PC-3 (cell line): Measurements from ENCODE around the gene UTP20. TPM values are rescaled to one million over a fixed set of nuclear protein-coding genes. Genes with fewer than 3 reads are reported as not detected.

Source experiments
- ATAC-seq: fragments of 200-7000 bp; cut with Tn5 transposase; 2 replicates; pipeline ENCODE4 v1.9.1; 2020; ENCODE audit warnings: mild to moderate bottlenecking, moderate library complexity
- BruUV-seq: library from RNA; stranded (reverse); fragments of 400-500 nt; replicated peaks from 2 replicates; lab custom pipeline; 2021; lab: Mats Ljungman, UMichigan
- CTCF ChIA-PET: fragments of 300-600 bp; sonication (Branson Sonifier 250); formaldehyde crosslinking; loops from one replicate; lab custom pipeline; 2022; ENCODE audit warnings: antibody characterized with exemption; lab: Charles Lee
- POLR2A ChIA-PET: fragments of 300-600 bp; sonication (Branson Sonifier 250); formaldehyde crosslinking; loops from one replicate; lab custom pipeline; 2022; ENCODE audit warnings: antibody characterized with exemption; ENCODE audit not compliant: unreplicated experiment; lab: Charles Lee
- DNase-seq: peaks from one replicate; pipeline ENCODE4 v3.0.0-alpha.2; 2015
- H2AFZ ChIP-seq: fragments of 300-600 bp; sonication (generic); 2 replicates; pipeline ENCODE4 v1.6.0; 2016; ENCODE audit warnings: antibody characterized with exemption, low read length
- H3F3A ChIP-seq: fragments of 300-600 bp; sonication (generic); one replicate; pipeline ENCODE4 v1.6.0; 2017; ENCODE audit warnings: antibody characterized with exemption, low read length, control low read depth, mild to moderate bottlenecking; ENCODE audit not compliant: unreplicated experiment
- H3K27ac ChIP-seq: fragments of 300-600 bp; sonication (generic); 2 replicates; pipeline ENCODE4 v1.5.1; 2016; ENCODE audit warnings: mild to moderate bottlenecking, low read length
- H3K27me3 ChIP-seq: fragments of 300-600 bp; sonication (generic); 2 replicates; pipeline ENCODE4 v1.6.1; 2016; ENCODE audit warnings: low read length, mixed read lengths
- H3K36me3 ChIP-seq: fragments of 300-600 bp; sonication (generic); 2 replicates; pipeline ENCODE4 v1.6.1; 2016; ENCODE audit warnings: low read depth, mixed run types, low read length, mixed read lengths
- H3K4me1 ChIP-seq: fragments of 300-600 bp; sonication (generic); 2 replicates; pipeline ENCODE4 v1.5.1; 2016; ENCODE audit warnings: low read length; ENCODE audit not compliant: insufficient read depth
- H3K4me2 ChIP-seq: fragments of 300-600 bp; sonication (generic); 2 replicates; pipeline ENCODE4 v1.6.0; 2016; ENCODE audit warnings: low read length
- H3K4me3 ChIP-seq: fragments of 300-600 bp; sonication (generic); 2 replicates; pipeline ENCODE4 v1.5.1; 2016; ENCODE audit warnings: mild to moderate bottlenecking, low read length, mixed read lengths
- H3K79me2 ChIP-seq: fragments of 300-600 bp; sonication (generic); 2 replicates; pipeline ENCODE4 v1.6.1; 2017; ENCODE audit warnings: low read length, mixed read lengths
- H3K9ac ChIP-seq: fragments of 300-600 bp; sonication (generic); 2 replicates; pipeline ENCODE4 v1.6.0; 2016; ENCODE audit warnings: mild to moderate bottlenecking, low read length
- H3K9me2 ChIP-seq: fragments of 300-600 bp; sonication (generic); replicated peaks from 2 replicates; pipeline ENCODE4 v1.6.1; 2016; ENCODE audit warnings: mixed run types, low read length, mixed read lengths
- H3K9me3 ChIP-seq: fragments of 300-600 bp; sonication (generic); 2 replicates; pipeline ENCODE4 v1.6.1; 2016; ENCODE audit warnings: low read length, mixed read lengths
- H4K20me1 ChIP-seq: fragments of 300-600 bp; sonication (generic); 2 replicates; pipeline ENCODE4 v1.6.1; 2016; ENCODE audit warnings: low read length, mixed read lengths
- CTCF ChIP-seq: fragments of 300-600 bp; sonication (generic); conservative IDR thresholded peaks from 2 replicates; pipeline ENCODE4 v1.5.1; 2017; ENCODE audit warnings: antibody characterized with exemption, low read depth, mild to moderate bottlenecking, low read length
- EZH2 ChIP-seq: fragments of 300-600 bp; sonication (generic); IDR thresholded peaks from one replicate; pipeline ENCODE4 v1.6.1; 2017; ENCODE audit warnings: antibody characterized with exemption, mild to moderate bottlenecking, low read length; ENCODE audit not compliant: unreplicated experiment
- EZH2phosphoT487 ChIP-seq: fragments of 300-600 bp; sonication (generic); IDR thresholded peaks from 2 replicates; pipeline ENCODE4 v1.6.1; 2018; ENCODE audit warnings: mild to moderate bottlenecking, antibody characterized with exemption, low read length, borderline replicate concordance
- intact Hi-C: fragments of 100-400 bp; cut with micrococcal nuclease; formaldehyde crosslinking; loops from 2 replicates; pipeline ENCODE4 v1.9.0; 2023
- total RNA-seq: library from RNA; depleted of rRNA; stranded (reverse); fragments of >200 nt; gene quantifications from 2 replicates; pipeline ENCODE4 v1.2.3, GENCODE V29; 2014

Gene UTP20
- total RNA-seq, 1 experiment from 2014 or later = 31.3 TPM

DNA sequence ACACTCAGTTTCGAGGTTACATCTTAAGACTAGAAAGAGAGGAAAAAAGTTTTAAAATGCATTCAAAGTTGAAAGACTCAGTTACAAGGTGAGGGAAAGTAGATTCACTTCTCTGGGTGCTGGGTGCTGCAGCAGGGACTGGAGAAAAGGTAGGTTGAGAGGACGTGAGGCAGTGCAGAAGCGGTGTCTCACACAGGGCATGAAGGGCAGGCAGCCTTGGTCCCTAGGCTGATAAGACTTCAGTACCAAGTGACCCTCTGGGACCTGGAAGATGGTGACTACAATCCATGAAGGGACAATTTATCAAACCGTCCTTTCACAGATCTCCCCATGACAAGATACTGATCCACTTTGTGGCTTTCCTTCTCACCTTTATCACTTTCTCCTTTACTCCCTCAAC lies 22.5 kb upstream of the UTP20 start:
- BruUV-seq = no TSS peak
- Histone ChIP-seq H3F3A (no peaks in the 10 kb centered on the region), H4K20me1 (no peaks in the 10 kb centered on the region), H2AFZ (no peak overlapping the region), H3K36me3 (no peaks in the 10 kb centered on the region), H3K9me2 (no peaks in the 10 kb centered on the region), H3K4me1 (no peaks in the 10 kb centered on the region), H3K79me2 (no peaks in the 10 kb centered on the region), H3K9ac (no peak overlapping the region), H3K27me3 (peaks cover 25% of the 10 kb centered on the region; the same call in 1 of the 2 replicates), H3K4me3 (no peak overlapping the region), H3K9me3 (no peaks in the 10 kb centered on the region), H3K4me2 (no peak overlapping the region), H3K27ac (no peak overlapping the region)
- ChIA-PET POLR2A (no interaction called here), CTCF (no interaction called here)
- intact Hi-C loops = no loop called here
- DNase-seq = no peak
- TF ChIP-seq CTCF = no peak
- no peak for TF ChIP-seq EZH2
- TF ChIP-seq EZH2phosphoT487 = no peak
- no peak for ATAC-seq

- ATAC-seq (no peak), DNase-seq (no peak)
- ChIA-PET POLR2A (no interaction called here), CTCF (no interaction called here)
- Histone ChIP-seq H3K4me1 (no peaks in the 10 kb centered on the region), H3K79me2 (no peaks in the 10 kb centered on the region), H3K9me3 (no peaks in the 10 kb centered on the region), H3K4me3 (no peak overlapping the region), H4K20me1 (no peaks in the 10 kb centered on the region), H3K9me2 (no peaks in the 10 kb centered on the region), H2AFZ (no peak overlapping the region), H3F3A (no peaks in the 10 kb centered on the region), H3K27me3 (peaks cover 14% of the 10 kb centered on the region), H3K27ac (no peak overlapping the region), H3K36me3 (no peaks in the 10 kb centered on the region), H3K9ac (no peak overlapping the region), H3K4me2 (no peak overlapping the region)
- intact Hi-C loops = no loop called here
- TF ChIP-seq EZH2phosphoT487 = no peak
- TF ChIP-seq EZH2 = no peak
- no peak for TF ChIP-seq CTCF
- BruUV-seq = no TSS peak
Observed at GRCh38 chr12:101267111-101267510, 12.8 kb upstream of the UTP20 start.

GRCh38 chr12:101276433-101276832 lies 3.5 kb upstream of the UTP20 start:
- ATAC-seq (no peak), DNase-seq (no peak)
- Histone ChIP-seq H3F3A (no peaks in the 10 kb centered on the region), H3K4me1 (0 out of 2 replicates have a peak, but pooled peaks cover 4% of the 10 kb centered on the region), H3K4me3 (no peak overlapping the region), H3K9me3 (no peaks in the 10 kb centered on the region), H3K4me2 (no peak overlapping the region), H2AFZ (no peak overlapping the region), H3K27ac (no peak overlapping the region), H3K36me3 (no peaks in the 10 kb centered on the region), H3K27me3 (no peaks in the 10 kb centered on the region), H3K9me2 (no peaks in the 10 kb centered on the region), H3K79me2 (peaks cover 15% of the 10 kb centered on the region), H4K20me1 (no peaks in the 10 kb centered on the region), H3K9ac (no peak overlapping the region)
- no TSS peak for BruUV-seq
- TF ChIP-seq CTCF (no peak), EZH2 (no peak), EZH2phosphoT487 (no peak)
- ChIA-PET CTCF (no interaction called here), POLR2A (no interaction called here)
- intact Hi-C loops = no loop called here
